GM12892 (cell line): Measurements from ENCODE around the gene SLC66A1.

Source experiments
- POLR2A ChIP-seq: IDR thresholded peaks from 2 replicates; pipeline ENCODE4 v1.6.1; 2011; ENCODE audit warnings: low read depth, low read length, control low read depth
- POLR2AphosphoS5 ChIP-seq: IDR thresholded peaks from 2 replicates; pipeline ENCODE4 v1.6.1; 2011; ENCODE audit warnings: low read depth, low read length, control low read depth
- TAF1 ChIP-seq: IDR thresholded peaks from 2 replicates; pipeline ENCODE4 v1.6.1; 2011; ENCODE audit warnings: low read depth, mild to moderate bottlenecking, control low read depth, low read length, borderline replicate concordance

- no peak for TF ChIP-seq POLR2AphosphoS5
- TF ChIP-seq POLR2A, result no peak
- no peak for TF ChIP-seq TAF1
Observed at GRCh38 chr1:19309123-19309813, 2.9 kb upstream of the SLC66A1 start.
